Endodermal cell (in vitro differentiated cells): ENCODE results near the gene TBRG4. TPM values are rescaled to one million over a fixed set of nuclear protein-coding genes. Genes with fewer than 3 reads are reported as not detected.
A peak's percentile ranks its signal among the peaks of the same experiment; 100 is the strongest.

Experiments
- DNase-seq: peaks from one replicate; pipeline ENCODE4 v3.0.0-alpha.2; 2017
- H3K27ac ChIP-seq: 2 replicates; pipeline ENCODE4 v1.5.1; 2013; ENCODE audit warnings: mild to moderate bottlenecking, low read depth, low read length, moderate library complexity
- H3K27me3 ChIP-seq: 2 replicates; pipeline ENCODE4 v1.6.1; 2013; ENCODE audit warnings: mild to moderate bottlenecking, low read length, moderate library complexity; ENCODE audit not compliant: insufficient read depth, control insufficient read depth, poor library complexity, severe bottlenecking
- H3K36me3 ChIP-seq: 2 replicates; pipeline ENCODE4 v1.7.0; 2013; ENCODE audit warnings: mild to moderate bottlenecking, low read length, moderate library complexity; ENCODE audit not compliant: control insufficient read depth, insufficient read depth
- H3K4me1 ChIP-seq: one replicate; pipeline ENCODE4 v1.7.0; 2013; ENCODE audit warnings: low read length; ENCODE audit not compliant: control insufficient read depth, insufficient read depth
- H3K4me3 ChIP-seq: 2 replicates; pipeline ENCODE4 v1.5.1; 2013; ENCODE audit warnings: mild to moderate bottlenecking, low read length, moderate library complexity
- H3K9ac ChIP-seq: 2 replicates; pipeline ENCODE4 v1.6.1; 2013; ENCODE audit warnings: mild to moderate bottlenecking, low read length, moderate library complexity; ENCODE audit not compliant: poor library complexity, severe bottlenecking; ENCODE audit errors: extremely low read depth
- H3K9me3 ChIP-seq: 2 replicates; pipeline ENCODE4 v1.6.1; 2013; ENCODE audit warnings: mild to moderate bottlenecking, low read length, moderate library complexity; ENCODE audit not compliant: control insufficient read depth
- H3K27ac Mint-ChIP-seq: 2 replicates; pipeline ENCODE4 v1.8.0; 2020; ENCODE audit warnings: mixed read lengths
- H3K27me3 Mint-ChIP-seq: 2 replicates; pipeline ENCODE4 v1.8.0; 2021; ENCODE audit warnings: mild to moderate bottlenecking, mixed read lengths; ENCODE audit not compliant: insufficient read depth
- H3K36me3 Mint-ChIP-seq: 2 replicates; pipeline ENCODE4 v1.8.0; 2020; ENCODE audit warnings: low read depth, mixed read lengths
- H3K4me1 Mint-ChIP-seq: 2 replicates; pipeline ENCODE4 v1.8.0; 2020; ENCODE audit warnings: mixed read lengths
- H3K4me3 Mint-ChIP-seq: 2 replicates; pipeline ENCODE4 v1.8.0; 2020; ENCODE audit warnings: mild to moderate bottlenecking, moderate library complexity, mixed read lengths
- H3K9me3 Mint-ChIP-seq: 2 replicates; pipeline ENCODE4 v1.8.0; 2020; ENCODE audit warnings: mild to moderate bottlenecking, mixed read lengths
- WGBS, 2 experiments: methylation state at CpG; one replicate each; pipeline versions ENCODE4 v1.1.5 to v1.1.7; 2013; ENCODE audit warnings: missing lambda C conversion rate in 2 of 2, mixed read lengths in 1 of 2; ENCODE audit not compliant: insufficient coverage in 1 of 2, insufficient read length in 1 of 2; 5-methylcytosine and 5-hydroxymethylcytosine counted together
- total RNA-seq, 2 donors: library from RNA; stranded (reverse); fragmentation: NEBNext Ultra II Directional in 1 of 2; extraction: Animal tissue kit (Norgen Biotek cat#: 25700) in 1 of 2; gene quantifications; 2 replicates in 1 of 2; 3 replicates in 1 of 2; pipeline ENCODE4 v1.2.1, GENCODE V29; 2021
- TF ChIP-seq, protein P1 (sequence below): fragments of 200-600 bp; sonication (generic); conservative IDR thresholded peaks from 2 replicates; pipeline ENCODE4 v1.5.0; 2021; ENCODE audit warnings: antibody characterized with exemption, mild to moderate bottlenecking

The TBRG4 gene
- total RNA-seq, 2 donors from 2014 or later = 66.7 to 95.9 TPM

DNA sequence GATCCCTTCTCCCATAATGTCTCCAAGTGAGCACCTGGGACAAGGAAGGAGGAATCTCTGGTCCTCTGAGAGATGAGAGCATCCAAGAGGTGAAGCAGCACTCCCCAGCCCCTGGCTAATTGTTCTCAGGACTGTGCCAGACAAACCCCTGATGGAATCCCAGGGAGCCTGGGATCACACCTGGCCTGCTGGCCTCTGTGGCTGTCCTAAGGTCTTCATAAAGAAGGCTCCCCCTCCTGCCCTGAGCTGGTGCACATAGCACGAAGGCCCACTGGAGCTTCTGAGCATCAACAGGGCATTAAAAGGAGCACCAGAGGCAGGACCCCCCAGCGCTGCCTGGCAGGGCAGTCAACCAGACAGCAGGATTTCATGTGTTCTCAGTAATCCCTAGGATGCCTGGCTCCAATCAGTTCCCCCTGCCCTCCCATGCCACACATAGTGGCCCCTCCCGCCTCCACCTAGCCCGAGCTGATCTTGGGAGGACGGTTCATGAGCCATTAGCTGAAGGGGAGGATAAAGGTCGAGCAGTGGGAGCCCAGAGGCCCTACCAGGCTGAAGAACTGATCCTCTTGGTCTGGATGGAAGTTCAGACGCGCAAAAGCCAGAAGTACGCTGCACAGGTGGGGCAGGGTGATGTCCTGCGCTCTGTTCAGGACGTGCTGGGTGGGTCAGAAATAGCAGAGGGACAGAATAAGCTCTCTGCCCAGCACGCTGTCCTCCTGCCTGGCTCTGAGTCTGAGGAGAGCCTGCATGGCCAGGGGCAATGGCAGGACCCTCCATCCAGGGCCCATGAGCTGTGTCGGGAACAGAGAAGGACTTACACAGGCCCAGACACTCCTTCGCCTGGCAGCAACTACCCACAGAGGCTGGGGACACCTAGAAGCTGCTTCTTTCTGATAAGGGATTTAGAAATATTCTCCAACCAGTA, 8.4 kb downstream of the TBRG4 start:
- peaks cover 67% of the 10 kb centered on the region for H3K36me3 Mint-ChIP-seq
- H3K27me3 Mint-ChIP-seq = no peaks in the 10 kb centered on the region
- Histone ChIP-seq H3K9me3 (no peaks in the 10 kb centered on the region), H3K27ac (no peak overlapping the region), H3K9ac (no peak overlapping the region), H3K4me1 (no peaks in the 10 kb centered on the region), H3K27me3 (no peaks in the 10 kb centered on the region), H3K36me3 (peaks cover 91% of the 10 kb centered on the region), H3K4me3 (no peak overlapping the region)
- H3K4me3 Mint-ChIP-seq = no peak overlapping the region
- TF ChIP-seq, protein P1, sequence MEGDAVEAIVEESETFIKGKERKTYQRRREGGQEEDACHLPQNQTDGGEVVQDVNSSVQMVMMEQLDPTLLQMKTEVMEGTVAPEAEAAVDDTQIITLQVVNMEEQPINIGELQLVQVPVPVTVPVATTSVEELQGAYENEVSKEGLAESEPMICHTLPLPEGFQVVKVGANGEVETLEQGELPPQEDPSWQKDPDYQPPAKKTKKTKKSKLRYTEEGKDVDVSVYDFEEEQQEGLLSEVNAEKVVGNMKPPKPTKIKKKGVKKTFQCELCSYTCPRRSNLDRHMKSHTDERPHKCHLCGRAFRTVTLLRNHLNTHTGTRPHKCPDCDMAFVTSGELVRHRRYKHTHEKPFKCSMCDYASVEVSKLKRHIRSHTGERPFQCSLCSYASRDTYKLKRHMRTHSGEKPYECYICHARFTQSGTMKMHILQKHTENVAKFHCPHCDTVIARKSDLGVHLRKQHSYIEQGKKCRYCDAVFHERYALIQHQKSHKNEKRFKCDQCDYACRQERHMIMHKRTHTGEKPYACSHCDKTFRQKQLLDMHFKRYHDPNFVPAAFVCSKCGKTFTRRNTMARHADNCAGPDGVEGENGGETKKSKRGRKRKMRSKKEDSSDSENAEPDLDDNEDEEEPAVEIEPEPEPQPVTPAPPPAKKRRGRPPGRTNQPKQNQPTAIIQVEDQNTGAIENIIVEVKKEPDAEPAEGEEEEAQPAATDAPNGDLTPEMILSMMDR = no peak
- 93 to 94% methylated on average over 10 to 14 of the region's 14 CpGs for WGBS, 2 experiments
- H3K9me3 Mint-ChIP-seq = no peaks in the 10 kb centered on the region
- no peak overlapping the region for H3K27ac Mint-ChIP-seq
- peak; percentile 18 for DNase-seq
- no peaks in the 10 kb centered on the region for H3K4me1 Mint-ChIP-seq

DNA sequence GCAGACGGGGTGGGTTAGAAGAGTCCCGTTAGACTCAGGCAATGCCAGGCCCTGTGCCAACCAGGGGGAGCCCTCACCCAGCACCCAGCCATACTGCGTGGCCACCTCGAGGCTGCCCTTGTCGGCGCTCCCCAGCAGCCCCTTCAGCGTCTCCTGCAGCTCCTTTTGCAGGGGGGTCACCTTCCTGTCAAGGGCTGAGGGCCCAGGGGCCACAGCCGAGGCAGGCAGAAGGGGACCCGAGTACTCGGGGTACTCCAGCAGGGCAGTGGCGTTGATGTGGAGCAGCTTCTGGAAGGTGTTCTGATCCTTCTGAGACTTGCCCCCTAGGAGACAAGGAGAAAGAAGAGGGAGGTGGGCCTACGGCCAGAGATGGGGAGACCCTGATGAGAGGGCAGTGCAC, 9.7 kb downstream of the TBRG4 start:
- no peak for DNase-seq
- H3K4me3 ChIP-seq = no peak overlapping the region
- no peaks in the 10 kb centered on the region for H3K9me3 Mint-ChIP-seq
- no peaks in the 10 kb centered on the region for H3K27me3 ChIP-seq
- peaks cover 55% of the 10 kb centered on the region for H3K36me3 Mint-ChIP-seq
- no peak overlapping the region for H3K4me3 Mint-ChIP-seq
- no peaks in the 10 kb centered on the region for H3K4me1 Mint-ChIP-seq
- H3K27ac Mint-ChIP-seq = no peak overlapping the region
- H3K27ac ChIP-seq = no peak overlapping the region
- peaks cover 88% of the 10 kb centered on the region for H3K36me3 ChIP-seq
- no peaks in the 10 kb centered on the region for H3K9me3 ChIP-seq
- no peaks in the 10 kb centered on the region for H3K4me1 ChIP-seq
- WGBS, 2 experiments = 92 to 100% methylated on average over 6 to 12 of the region's 12 CpGs
- H3K9ac ChIP-seq = no peak overlapping the region
- TF ChIP-seq, protein P1 = no peak
- no peaks in the 10 kb centered on the region for H3K27me3 Mint-ChIP-seq

DNA sequence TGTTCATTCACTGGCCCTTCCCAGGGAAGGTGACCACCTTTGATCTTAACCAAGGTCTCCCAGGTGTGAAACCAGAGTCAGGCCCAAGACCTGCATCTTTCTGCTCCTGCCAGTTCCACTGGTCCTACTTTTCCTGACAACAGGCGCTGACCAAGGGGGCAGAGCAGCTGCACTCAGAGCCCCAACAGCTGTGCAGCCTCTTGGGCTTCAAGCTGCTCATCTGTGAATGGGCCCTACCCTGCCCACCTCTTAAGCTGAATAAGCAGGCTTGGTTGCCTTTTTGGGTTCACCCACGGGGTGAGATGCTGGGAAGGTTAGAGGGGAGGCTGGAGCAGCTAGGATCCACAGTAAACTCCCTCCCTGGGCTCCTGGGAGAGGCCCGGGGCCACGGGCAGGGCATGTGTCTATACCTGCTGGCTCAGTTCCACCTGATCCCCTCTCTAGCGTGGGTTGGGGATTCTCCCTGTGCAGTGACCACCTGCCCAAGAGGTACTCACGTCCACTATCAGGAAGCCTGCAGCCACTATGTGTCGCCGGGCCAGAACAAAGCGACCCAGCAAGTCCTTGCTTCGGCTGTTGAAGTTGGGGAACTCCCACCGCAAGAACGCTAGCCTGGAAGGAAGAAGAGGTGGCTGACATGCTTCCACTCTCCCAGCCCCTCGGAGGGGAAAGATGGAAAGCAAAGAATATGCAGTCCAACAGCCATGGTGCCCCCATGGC, 10.6 kb downstream of the TBRG4 start:
- no peak overlapping the region for H3K4me3 Mint-ChIP-seq
- Histone ChIP-seq H3K9ac (no peak overlapping the region), H3K4me1 (no peaks in the 10 kb centered on the region), H3K9me3 (no peaks in the 10 kb centered on the region), H3K27me3 (no peaks in the 10 kb centered on the region), H3K4me3 (no peak overlapping the region), H3K27ac (no peak overlapping the region), H3K36me3 (peaks cover 80% of the 10 kb centered on the region)
- H3K27me3 Mint-ChIP-seq = no peaks in the 10 kb centered on the region
- TF ChIP-seq, protein P1 = no peak
- peak; percentile 26 for DNase-seq
- 92 to 95% methylated on average over 5 to 13 of the region's 13 CpGs for WGBS, 2 experiments
- H3K9me3 Mint-ChIP-seq = no peaks in the 10 kb centered on the region
- no peaks in the 10 kb centered on the region for H3K4me1 Mint-ChIP-seq
- peaks cover 49% of the 10 kb centered on the region for H3K36me3 Mint-ChIP-seq
- no peak overlapping the region for H3K27ac Mint-ChIP-seq
